NCI-H345 treated with DMSO at 0.1 percent for 48 hours (cell line): ENCODE results near the gene ATP6V0A4.
"Not testable (repeated sequence)": the region's sequence is repeated elsewhere in the genome, so short reads cannot be mapped to it uniquely, and the experiment has no call there.

Experiments used
- DNase-seq: peaks from one replicate; lab custom pipeline; 2025; ENCODE audit not compliant: unreplicated experiment; lab: John Stamatoyannopoulos, UW

Gene ATP6V0A4

DNA sequence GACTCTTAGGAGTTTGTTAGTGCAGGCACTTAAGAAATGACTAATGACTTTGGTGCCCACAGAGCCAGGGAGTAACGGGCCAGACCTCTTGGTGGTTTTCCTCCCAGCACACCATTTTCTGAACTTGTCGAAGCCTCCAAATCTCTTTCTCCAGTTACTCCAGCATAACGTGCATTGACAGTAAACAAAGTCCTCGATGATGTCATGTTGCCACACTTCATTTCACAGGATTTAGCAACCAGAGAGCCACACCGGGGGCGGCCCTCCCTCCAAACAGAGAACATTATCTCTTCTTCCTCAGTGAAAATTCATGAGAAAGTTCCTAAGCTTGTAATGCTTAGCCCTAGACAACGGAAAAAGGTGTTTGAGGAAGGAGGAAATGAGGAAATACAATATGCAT is 92.8 kb downstream of the ATP6V0A4 start:
- DNase-seq: no peak

DNA sequence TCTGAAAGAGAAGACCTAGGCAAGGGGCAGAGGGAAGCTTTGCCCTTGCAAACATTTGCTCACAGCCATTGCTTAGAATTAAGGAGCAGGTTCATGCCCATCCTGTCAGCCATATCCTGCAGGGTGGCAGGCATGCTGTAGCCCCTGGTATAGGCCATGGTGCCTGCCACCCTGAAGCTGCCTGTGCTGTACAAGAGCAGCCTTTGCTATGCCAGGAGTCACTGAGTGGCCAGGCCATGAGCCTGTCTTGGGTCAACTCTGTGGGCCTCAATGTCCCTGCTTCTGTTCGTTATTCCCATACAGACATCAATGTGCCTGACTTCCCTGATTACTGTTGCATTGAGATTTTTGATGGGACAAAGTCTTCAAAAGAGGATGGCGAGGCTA is 96.5 kb downstream of the ATP6V0A4 start:
- no peak for DNase-seq

DNA sequence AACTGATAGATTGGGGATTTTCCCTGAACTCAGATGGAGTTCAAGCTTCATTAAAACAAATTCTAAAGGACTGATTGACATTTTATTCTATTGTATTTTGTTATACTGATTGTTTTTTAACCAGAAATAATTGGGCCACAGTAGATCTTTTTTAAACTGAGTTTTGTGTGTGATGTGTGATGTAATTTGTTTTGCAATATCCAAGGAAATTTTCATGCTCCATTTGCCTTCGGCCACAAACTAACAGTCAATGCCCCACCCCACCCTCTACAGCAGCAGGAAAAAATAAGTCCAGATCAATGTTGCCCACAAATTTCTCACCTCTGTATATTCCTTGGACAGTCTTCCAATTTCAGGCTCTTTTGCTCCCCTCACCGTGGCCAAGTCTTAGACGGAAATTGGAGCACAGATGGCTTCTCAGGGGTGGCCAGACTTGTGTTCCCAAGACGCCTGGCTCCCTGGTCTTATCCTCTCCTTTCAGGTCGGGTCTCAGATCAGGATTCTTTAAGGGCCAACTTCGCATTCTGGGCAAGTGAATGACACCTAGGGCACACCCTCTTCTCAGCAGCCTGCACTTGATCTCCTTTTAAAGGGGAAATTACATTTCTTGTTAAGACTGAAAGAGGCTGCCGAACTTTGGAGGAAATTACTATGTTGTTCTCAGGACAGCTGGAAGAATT is 97.0 kb downstream of the ATP6V0A4 start, which contains the start of gene SVOPL:
TSS of gene SVOPL (minus strand) at position 506 of the 680 bp plus-strand sequence. CDS start 22,317 bp downstream, outside the sequence.
- DNase-seq: no peak

DNA sequence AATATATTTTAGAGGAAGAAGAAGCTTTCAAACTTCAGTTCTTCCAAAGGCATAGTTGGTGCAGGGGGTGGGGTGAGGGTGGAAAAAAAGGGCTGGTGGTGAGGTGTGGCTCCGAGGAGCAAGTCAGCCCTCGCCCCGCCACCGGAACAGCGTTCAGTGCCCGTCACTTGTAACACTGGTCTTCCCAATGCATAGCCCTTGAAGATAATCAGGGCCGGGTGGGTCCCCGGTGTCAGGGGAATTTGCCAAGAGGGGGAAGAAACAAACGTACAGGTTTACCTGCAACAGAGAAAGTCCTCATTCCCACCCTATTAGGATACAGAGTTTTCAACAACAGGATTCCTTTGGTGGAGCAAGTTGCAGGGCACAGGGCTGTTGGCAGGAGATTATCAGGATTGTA is 98.3 kb downstream of the ATP6V0A4 start:
- no peak for DNase-seq

DNA sequence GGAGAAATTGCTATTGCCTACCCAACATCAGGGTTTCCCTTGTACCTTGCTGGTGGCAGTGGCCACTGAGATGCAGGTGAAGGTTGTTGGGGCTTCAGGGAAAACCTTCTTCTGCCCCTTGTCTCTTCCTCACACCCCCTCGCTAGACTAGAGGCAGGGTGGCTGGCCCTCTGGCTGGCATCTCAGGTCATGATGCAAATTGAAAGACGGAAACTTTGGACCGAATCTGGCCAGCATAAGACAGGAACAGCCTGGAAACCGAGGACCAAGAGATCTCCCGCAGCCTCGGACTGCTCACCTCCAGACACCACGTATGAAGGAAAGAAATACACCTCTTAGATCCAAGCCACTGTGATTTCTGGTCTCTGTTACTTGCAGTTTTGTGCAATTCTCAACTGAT is 99.7 kb downstream of the ATP6V0A4 start:
- DNase-seq: no peak

DNA sequence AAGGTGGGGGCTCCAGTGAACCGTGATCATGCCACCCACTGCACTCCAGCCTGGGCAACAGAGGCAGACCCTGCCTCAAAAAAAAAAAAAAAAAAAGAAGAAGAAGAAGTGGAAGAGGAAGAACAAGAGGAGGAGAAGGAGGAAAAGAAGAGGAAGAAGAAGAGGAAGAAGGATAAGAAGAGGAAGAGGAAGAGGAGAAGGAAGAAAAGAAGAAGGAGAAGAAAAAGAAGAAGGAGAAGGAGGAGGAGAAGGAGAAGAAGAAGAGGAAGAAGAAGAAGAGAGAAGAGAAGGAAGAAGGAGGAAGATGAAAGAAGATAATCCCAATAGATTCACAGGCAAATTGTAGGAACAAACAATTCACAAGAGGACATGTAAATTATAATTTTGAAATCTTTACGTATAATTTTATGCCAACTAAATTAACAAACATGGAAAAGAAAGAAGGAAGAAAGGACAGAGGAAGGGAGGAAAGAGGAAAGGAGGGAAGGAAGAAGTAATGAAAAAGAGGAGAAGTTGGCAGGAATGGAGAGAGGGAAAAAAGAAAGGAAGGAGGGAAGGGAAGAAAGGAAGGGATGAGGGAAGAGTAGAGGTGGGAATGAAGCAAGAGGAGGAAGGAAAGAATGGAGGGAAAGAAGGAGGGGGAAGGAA is 100.3 kb downstream of the ATP6V0A4 start:
- no peak for DNase-seq

DNA sequence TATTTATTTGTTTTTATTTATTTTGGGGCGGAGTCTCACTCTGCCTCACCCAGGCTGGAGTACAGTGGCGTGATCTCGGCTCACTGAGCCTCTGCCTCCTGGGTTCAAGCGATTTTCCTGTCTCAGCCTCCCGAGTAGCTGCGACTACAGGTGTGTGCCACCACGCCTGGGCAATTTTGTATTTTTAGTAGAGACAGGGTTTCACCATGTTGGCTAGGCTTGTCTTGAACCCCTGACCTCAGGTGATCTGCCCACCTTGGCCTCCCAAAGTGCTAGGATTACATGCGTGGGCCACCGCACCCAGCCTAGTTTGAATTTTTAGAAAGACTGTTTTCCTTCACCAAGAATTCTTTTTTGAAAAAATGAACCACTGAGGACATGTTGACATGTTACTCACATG is 102.2 kb downstream of the ATP6V0A4 start:
- not testable (repeated sequence) for DNase-seq

DNA sequence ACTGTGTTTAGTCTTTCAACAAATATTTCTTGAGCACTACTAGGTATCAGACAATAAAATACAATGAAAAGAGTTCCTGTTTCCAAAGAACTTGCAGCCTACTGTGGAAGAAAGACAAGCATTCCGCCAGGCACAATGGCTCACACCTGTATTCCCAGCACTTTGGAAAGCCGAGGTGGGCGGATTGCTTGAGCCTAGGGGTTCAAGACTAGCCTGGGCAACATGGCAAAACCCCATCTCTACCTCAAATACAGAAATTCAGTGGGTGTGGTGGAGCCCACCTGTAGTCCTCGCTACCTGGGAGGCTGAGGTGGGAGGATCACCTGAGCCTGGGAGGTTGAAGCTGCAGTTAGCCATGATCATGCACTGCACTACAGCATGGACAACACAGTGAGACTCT is 102.9 kb downstream of the ATP6V0A4 start:
- no peak for DNase-seq

DNA sequence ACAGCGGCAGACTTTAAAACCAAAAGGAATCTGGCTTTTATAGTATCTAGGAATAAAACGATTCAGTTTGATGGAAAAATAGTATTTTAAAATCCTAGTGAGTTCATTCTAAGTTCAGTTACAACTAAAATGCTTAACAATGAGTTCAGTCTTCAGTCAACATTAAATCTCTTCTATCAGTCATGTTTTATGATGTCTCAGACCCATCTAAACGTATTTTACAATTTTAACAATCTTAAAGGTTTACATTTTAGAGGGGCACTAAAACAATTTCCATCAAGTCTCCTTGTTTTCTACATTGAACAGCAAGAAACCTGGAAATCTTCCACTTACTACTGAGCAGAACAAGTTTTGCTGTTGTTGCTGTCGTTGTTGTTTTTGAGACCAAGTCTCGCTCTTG is 106.8 kb downstream of the ATP6V0A4 start:
- no peak for DNase-seq

DNA sequence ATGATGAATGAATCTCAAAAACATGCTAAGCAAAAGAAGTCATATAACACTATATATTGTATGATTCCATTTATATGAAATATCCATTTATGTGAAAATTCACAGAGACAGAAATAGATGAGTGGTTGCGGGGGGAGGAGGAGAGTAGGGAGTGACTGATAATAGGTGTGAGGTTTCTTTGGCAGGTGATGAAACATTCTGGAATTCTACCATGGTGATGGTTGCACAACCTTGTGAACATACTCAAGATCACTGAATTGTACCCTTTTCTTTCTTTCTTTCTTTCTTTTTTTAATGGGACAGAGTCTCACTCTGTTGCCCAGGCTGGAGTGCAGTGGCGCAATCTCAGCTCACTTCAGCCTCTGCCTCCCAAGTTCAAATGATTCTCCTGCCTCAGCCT is 107.5 kb downstream of the ATP6V0A4 start:
- DNase-seq: no peak

DNA sequence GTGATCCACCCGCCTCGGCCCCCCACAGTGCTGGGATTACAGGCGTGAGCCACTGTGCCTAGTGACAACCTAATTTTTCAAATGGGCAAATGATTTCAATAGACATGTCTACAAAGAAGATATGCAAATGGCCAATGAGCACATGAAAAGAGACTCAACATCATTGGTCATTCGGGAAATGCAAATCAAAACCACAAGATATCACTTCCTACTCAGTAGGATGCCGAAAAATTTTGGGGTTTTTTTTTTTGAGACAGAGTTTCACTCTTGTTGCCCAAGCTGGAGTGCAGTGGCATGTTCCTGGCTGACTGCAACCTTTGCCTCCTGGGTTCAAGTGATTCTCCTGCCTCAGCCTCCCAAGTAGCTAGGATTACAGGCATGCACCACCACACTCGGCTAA is 110.0 kb downstream of the ATP6V0A4 start:
- not testable (repeated sequence) for DNase-seq

DNA sequence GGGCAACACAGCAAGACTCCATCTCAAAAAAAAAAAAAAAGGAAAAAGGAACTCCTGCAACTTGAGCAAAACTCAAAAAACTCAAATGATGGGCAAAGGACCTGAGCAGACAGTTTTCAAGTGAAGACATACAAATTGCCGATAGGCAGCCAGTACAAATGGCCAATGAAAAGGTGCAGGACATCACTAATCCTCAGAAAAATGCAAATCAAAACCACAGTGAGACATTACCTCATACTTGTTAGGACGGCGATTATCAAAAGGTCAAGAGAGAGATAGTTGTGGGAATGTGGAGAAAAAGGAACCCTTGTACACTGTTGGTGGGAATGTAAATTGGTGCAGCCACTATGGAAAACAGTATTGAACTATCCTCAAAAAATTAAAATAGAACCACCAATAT is 113.7 kb downstream of the ATP6V0A4 start:
- no peak for DNase-seq

DNA sequence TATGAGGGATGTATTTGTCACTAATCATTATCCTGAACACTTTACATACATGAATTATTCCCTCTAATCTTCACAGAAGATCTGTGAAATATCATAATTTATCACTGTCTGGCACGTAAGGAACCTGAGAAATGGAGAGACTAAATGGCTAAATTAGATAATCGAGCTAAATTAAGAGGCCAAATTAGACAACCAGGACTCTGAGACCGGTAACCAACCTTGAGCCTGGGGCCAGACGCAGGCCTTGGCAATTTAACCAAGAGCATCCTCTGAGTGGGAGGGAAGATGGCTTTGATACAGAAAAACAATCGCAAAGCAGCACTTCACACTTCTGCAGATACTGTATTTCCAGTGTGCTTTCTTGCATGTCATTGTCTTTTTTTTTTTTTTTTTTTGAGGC is 118.2 kb downstream of the ATP6V0A4 start:
- DNase-seq: no peak

DNA sequence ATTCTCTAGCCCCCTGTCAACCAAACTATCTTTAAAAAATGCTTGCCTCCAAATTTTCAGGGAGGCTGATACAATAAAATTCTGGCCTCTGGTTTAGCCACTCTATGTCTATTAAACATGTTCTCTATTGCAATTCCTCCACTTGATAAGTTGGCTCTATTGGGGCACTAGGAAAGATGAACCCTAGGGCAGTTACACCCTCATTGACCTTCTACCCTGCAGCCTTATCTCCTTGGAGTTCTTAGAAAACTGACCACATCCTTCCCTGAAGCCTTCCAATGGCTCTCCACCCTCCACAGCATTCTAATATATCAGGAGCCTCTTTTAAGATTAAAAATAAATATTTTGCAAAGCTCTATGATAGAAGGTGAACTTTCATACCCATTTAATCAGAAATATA is 127.4 kb downstream of the ATP6V0A4 start:
- DNase-seq: no peak

DNA sequence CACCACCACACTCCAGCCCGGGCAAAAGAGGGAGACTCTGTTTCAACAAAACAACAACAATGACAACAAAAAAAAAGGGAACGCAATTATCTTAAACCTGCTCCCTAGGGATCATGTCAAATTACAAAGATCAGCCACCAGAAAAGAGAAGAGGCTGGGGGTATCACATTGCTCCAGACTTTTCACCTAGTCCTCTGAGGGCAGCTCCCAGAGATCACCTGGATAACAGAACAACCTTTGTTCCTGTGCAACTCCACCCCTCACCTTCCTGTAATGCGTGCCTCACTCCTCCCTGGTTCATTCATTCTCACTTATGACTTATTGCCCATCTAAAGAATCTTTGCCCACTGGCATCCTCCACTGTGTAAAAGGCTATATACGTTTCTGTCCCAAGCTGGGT is 128.6 kb downstream of the ATP6V0A4 start:
- no peak for DNase-seq

DNA sequence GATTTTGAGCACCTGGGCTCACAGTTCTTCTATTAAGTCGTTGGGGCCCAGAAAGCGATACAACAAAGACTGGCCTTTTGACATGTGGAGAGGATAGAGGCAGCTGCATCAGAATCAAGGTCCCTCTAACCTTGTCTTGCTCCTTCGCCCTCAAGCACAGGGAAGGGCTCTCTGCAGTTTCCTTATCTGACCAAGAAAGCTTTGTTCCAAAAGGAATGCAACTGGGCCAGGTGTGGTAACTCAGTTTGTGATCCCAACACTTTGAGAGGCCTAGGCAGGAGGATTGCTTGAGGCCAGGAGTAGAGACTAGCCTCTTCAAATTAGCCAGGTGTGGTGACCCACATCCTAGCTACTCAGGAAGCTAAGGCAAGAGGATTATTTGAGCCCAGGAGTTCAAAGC is 129.1 kb downstream of the ATP6V0A4 start:
- no peak for DNase-seq

DNA sequence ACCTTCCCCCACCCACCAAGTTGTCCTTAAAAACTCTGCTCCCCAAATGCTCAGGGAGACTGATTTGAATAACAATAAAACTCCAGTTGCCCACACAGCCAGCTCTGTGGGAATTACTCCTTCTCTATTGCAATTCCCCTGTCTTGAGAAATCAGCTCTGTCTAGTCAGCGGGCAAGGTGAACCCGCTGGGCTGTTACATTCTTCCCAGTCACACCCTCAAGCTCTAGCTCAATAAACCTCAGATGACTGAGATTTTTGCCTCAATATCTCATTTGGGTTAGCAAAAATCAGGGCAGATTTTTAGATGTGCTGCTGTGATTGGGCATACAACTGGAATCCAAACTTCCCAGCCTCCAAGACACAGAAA is 129.8 kb downstream of the ATP6V0A4 start:
- no peak for DNase-seq

DNA sequence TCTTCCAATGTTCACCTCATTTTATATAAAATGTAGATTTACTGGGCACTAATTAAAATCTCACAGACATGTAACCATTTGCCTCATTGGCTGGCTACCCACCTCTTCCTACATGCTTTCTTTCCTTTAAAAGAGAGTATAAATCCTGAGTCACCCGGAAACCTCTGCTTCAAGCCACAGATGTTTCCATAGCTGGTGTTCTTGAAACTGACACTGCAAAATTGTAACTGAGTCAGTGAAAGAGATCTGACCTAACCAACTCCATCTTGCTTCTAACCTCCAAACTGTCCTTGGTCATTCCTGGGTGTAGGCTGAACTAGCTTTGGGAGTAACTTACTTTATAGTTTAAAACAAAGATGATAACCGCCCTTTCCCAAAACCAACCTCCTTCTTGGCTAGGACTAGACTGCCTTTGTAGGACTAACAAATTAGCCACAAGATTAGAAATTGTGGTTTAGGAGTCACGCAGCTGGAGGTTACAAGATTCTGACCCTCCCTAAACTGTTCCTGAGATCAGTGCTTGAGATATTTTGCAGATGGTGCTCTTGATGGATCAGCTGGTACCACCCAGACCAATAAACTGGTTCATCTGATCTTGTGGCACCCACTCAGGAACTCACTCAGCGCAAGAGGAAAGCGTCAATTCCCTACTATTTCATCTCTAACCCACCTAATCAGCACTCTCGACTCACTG is 130.3 kb downstream of the ATP6V0A4 start:
- no peak for DNase-seq

DNA sequence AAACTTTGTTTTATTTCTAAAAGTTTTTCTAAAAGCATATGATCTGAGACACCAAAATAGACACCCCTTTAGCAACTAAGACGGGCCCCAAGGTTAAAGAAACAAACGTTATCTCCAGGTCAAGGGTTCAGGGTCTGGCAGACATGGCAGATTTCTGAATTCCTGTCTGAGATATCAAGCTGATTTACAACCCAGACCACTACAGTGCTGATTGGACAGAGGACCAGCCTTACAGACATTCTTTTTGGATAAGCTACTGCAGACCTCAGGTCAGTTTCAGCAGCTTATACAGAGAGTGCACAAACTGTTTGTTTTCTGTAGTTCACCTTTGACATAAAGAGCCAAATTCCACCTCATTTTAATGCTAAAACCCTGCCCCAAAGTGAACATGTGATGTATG is 131.6 kb downstream of the ATP6V0A4 start:
- DNase-seq: no peak

DNA sequence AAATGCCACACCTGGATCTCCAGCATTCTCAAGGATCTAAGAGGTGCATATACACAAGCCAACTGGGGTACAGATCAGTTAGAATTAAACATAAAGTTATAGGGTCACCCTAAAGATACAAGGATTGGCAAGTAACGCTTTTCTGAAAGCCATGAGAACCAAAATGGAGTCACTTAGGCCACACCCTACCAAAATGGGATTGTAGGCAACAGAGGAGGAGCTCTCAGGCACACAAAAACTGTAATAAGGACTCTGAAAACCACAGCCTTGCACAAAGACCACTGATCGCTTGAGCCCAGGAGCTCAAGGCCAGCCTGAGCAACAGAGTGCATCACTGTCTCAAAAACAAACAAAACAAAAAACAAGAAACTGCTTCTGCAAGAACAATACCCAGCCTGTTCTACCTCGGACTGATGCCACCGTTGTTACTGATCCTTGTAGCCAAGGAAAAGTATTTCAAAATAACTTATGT is 132.3 kb downstream of the ATP6V0A4 start:
- no peak for DNase-seq

DNA sequence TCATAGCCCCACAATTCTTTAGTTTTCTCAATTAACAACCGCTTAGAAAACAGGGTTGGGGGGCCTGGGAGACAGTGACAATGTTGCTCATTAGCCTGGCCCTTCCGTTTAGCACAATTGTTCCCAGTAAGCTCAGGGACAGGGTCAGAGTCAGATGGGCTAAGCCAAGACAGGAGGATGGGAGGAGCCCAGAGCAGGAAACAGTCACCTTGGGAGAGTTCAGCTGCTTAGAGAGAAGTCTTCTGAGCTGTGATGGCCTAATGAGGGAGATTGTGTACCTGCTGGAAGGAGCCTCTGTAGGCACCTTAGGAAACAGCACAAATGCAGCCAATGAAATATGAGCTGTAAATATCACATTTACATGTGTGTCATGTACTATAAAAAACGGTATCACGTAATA is 132.7 kb downstream of the ATP6V0A4 start:
- DNase-seq: no peak
